Measurements from ENCODE around the gene AVL9.

The AVL9 gene

GRCh38 chr7:32535162-32535702 lies 39.9 kb downstream of the AVL9 start:
- no peak for DNase-seq (ENCODE audit: low spot score)

- no peak for DNase-seq (ENCODE audit: low spot score)
These were observed 40.7 kb downstream of the AVL9 start for GRCh38 chr7:32536016-32536415.

- no peak for DNase-seq (ENCODE audit: low spot score)
These were observed 41.3 kb downstream of the AVL9 start for GRCh38 chr7:32536585-32536984.

GRCh38 chr7:32537760-32538159 lies 42.5 kb downstream of the AVL9 start:
- no peak for DNase-seq (ENCODE audit: low spot score)

GRCh38 chr7:32539366-32539765 lies 44.1 kb downstream of the AVL9 start:
- DNase-seq (ENCODE audit: low spot score) = no peak

GRCh38 chr7:32539919-32540531 lies 44.7 kb downstream of the AVL9 start:
- no peak for DNase-seq (ENCODE audit: low spot score)

- no peak for DNase-seq (ENCODE audit: low spot score)
These were observed 47.3 kb downstream of the AVL9 start for GRCh38 chr7:32542595-32542994.

- no peak for DNase-seq (ENCODE audit: low spot score)
These were observed 64.2 kb downstream of the AVL9 start for GRCh38 chr7:32559480-32559879.

GRCh38 chr7:32560075-32560474 lies 64.8 kb downstream of the AVL9 start:
- no peak for DNase-seq (ENCODE audit: low spot score)

GRCh38 chr7:32561613-32562012 lies 66.3 kb downstream of the AVL9 start:
- no peak for DNase-seq (ENCODE audit: low spot score)

GRCh38 chr7:32564542-32564941 lies 69.3 kb downstream of the AVL9 start:
- no peak for DNase-seq (ENCODE audit: low spot score)

- DNase-seq (ENCODE audit: low spot score) = no peak
These were observed 74.3 kb downstream of the AVL9 start for GRCh38 chr7:32569388-32570289.

GRCh38 chr7:32573110-32573687 lies 77.9 kb downstream of the AVL9 start:
- no peak for DNase-seq (ENCODE audit: low spot score)

- DNase-seq (ENCODE audit: low spot score) = no peak
These were observed 79.3 kb downstream of the AVL9 start for GRCh38 chr7:32574626-32575025.

GRCh38 chr7:32577421-32577820 lies 82.1 kb downstream of the AVL9 start:
- DNase-seq (ENCODE audit: low spot score) = no peak

- no peak for DNase-seq (ENCODE audit: low spot score)
These were observed 84.5 kb downstream of the AVL9 start for GRCh38 chr7:32579776-32580175.

- DNase-seq (ENCODE audit: low spot score) = no peak
These were observed 85.4 kb downstream of the AVL9 start for GRCh38 chr7:32580646-32581045.

GRCh38 chr7:32582036-32582435 lies 86.7 kb downstream of the AVL9 start:
- no peak for DNase-seq (ENCODE audit: low spot score)

GRCh38 chr7:32583791-32584190 lies 88.5 kb downstream of the AVL9 start:
- no peak for DNase-seq (ENCODE audit: low spot score)

- no peak for DNase-seq (ENCODE audit: low spot score)
These were observed 91.3 kb downstream of the AVL9 start for GRCh38 chr7:32586291-32587221.

GRCh38 chr7:32587411-32587948 lies 92.2 kb downstream of the AVL9 start:
- DNase-seq (ENCODE audit: low spot score) = no peak

GRCh38 chr7:32588657-32589056 lies 93.4 kb downstream of the AVL9 start:
- DNase-seq (ENCODE audit: low spot score) = no peak
